Liver (tissue), 9 donors: Measurements from ENCODE around the gene RAB41. TPM values are rescaled to one million over a fixed set of nuclear protein-coding genes. Genes with fewer than 3 reads are reported as not detected.

ENCODE experiments used
- DNase-seq: peaks from one replicate; pipeline ENCODE4 v3.0.0-alpha.2; 2017; ENCODE audit warnings: low spot score
- H3K27ac ChIP-seq, 2 donors: one replicate each; pipeline ENCODE4 v1.7.0; 2013; ENCODE audit warnings: inconsistent platforms in 2 of 2, low read length in 2 of 2, control low read depth in 1 of 2, low read depth in 1 of 2, mild to moderate bottlenecking in 1 of 2
- H3K27me3 ChIP-seq, 4 donors: one replicate each; pipeline versions ENCODE4 v1.6.1 to v1.7.0; 2013; ENCODE audit warnings: low read length in 3 of 4, inconsistent platforms in 1 of 4, mild to moderate bottlenecking in 1 of 4, moderate library complexity in 1 of 4; ENCODE audit not compliant: control insufficient read depth in 4 of 4, insufficient read depth in 4 of 4
- H3K36me3 ChIP-seq, 4 donors: one replicate each; pipeline versions ENCODE4 v1.6.1 to v1.7.0; 2013; ENCODE audit warnings: low read length in 3 of 4, mild to moderate bottlenecking in 3 of 4, low read depth in 1 of 4, moderate library complexity in 1 of 4; ENCODE audit not compliant: control insufficient read depth in 4 of 4, insufficient read depth in 3 of 4
- H3K4me1 ChIP-seq, 4 donors: one replicate each; pipeline versions ENCODE4 v1.6.1 to v1.7.0; 2013; ENCODE audit warnings: low read length in 3 of 4, mild to moderate bottlenecking in 3 of 4, moderate library complexity in 1 of 4; ENCODE audit not compliant: control insufficient read depth in 4 of 4, insufficient read depth in 4 of 4
- H3K4me3 ChIP-seq, 3 donors: one replicate each; pipeline versions ENCODE4 v1.6.1 to v1.7.0; 2013; ENCODE audit warnings: low read length in 3 of 3, control low read depth in 1 of 3, low read depth in 1 of 3, mild to moderate bottlenecking in 1 of 3
- H3K9ac ChIP-seq, 2 donors: one replicate each; pipeline ENCODE4 v1.7.0; 2013; ENCODE audit warnings: low read length in 2 of 2, mild to moderate bottlenecking in 2 of 2, moderate library complexity in 2 of 2, control low read depth in 1 of 2, low read depth in 1 of 2
- H3K9me3 ChIP-seq, 4 donors: one replicate each; pipeline versions ENCODE4 v1.6.1 to v1.7.0; 2013; ENCODE audit warnings: low read length in 3 of 4; ENCODE audit not compliant: control insufficient read depth in 4 of 4
- EGR1 ChIP-seq, 2 donors: IDR thresholded peaks; 2 replicates each; pipeline ENCODE4 v1.6.1; 2016 to 2018; ENCODE audit warnings: antibody characterized with exemption in 2 of 2, low read depth in 2 of 2
- FOXA1 ChIP-seq: IDR thresholded peaks from 2 replicates; pipeline ENCODE4 v1.6.1; 2016; ENCODE audit warnings: antibody characterized with exemption
- FOXA2 ChIP-seq: IDR thresholded peaks from 2 replicates; pipeline ENCODE4 v1.6.1; 2016; ENCODE audit warnings: antibody characterized with exemption
- GABPA ChIP-seq, 2 donors: IDR thresholded peaks in 1 of 2; conservative IDR thresholded peaks in 1 of 2; 2 replicates each; pipeline ENCODE4 v1.6.1; 2016; ENCODE audit warnings: antibody characterized with exemption in 2 of 2, mild to moderate bottlenecking in 1 of 2, moderate library complexity in 1 of 2
- HNF4A ChIP-seq, 2 donors: conservative IDR thresholded peaks; 2 replicates each; pipeline ENCODE4 v1.6.1; 2016; ENCODE audit warnings: antibody characterized with exemption in 2 of 2, mild to moderate bottlenecking in 2 of 2
- HNF4G ChIP-seq: IDR thresholded peaks from 2 replicates; pipeline ENCODE4 v1.6.1; 2016; ENCODE audit warnings: antibody characterized with exemption
- JUND ChIP-seq, 2 donors: IDR thresholded peaks; 2 replicates each; pipeline ENCODE4 v1.6.1; 2016; ENCODE audit warnings: antibody characterized with exemption in 2 of 2
- NR2F2 ChIP-seq: IDR thresholded peaks from 2 replicates; pipeline ENCODE4 v1.6.1; 2016; ENCODE audit warnings: antibody characterized with exemption
- RAD21 ChIP-seq, 2 donors: IDR thresholded peaks; 2 replicates each; pipeline ENCODE4 v1.6.1; 2016; ENCODE audit warnings: antibody characterized with exemption in 2 of 2, mild to moderate bottlenecking in 2 of 2
- RXRA ChIP-seq, 2 donors: IDR thresholded peaks; 2 replicates each; pipeline ENCODE4 v1.6.1; 2017 to 2018; ENCODE audit warnings: antibody characterized with exemption in 2 of 2, mild to moderate bottlenecking in 1 of 2
- SP1 ChIP-seq: IDR thresholded peaks from 2 replicates; pipeline ENCODE4 v1.6.1; 2018; ENCODE audit warnings: antibody characterized with exemption, mild to moderate bottlenecking
- TAF1 ChIP-seq: conservative IDR thresholded peaks from 2 replicates; pipeline ENCODE4 v1.6.1; 2016; ENCODE audit warnings: antibody characterized with exemption, mild to moderate bottlenecking
- YY1 ChIP-seq: IDR thresholded peaks from 2 replicates; pipeline ENCODE4 v1.6.1; 2016; ENCODE audit warnings: antibody characterized with exemption, mild to moderate bottlenecking
- WGBS: extraction: QIAGEN DNeasy Blood & Tissue Kit; methylation state at CpG from one replicate; pipeline ENCODE4 v1.1.7; 2013; 5-methylcytosine and 5-hydroxymethylcytosine counted together
- polyA plus RNA-seq, 2 donors: library from polyadenylated mRNA; stranded (reverse) in 1 of 2; unstranded in 1 of 2; fragments of 200-250 nt in 1 of 2; fragments of >200 nt in 1 of 2; fragmentation: Nextera tagmentation in 1 of 2; extraction: Ambion mirVana in 1 of 2; gene quantifications; one replicate each; pipeline versions ENCODE4 v1.2.1 to v1.2.3, GENCODE V29; 2013 to 2015
- total RNA-seq, 2 donors: library from RNA; depleted of rRNA; stranded (reverse); fragments of >200 nt; gene quantifications; one replicate each; pipeline ENCODE4 v1.2.3, GENCODE V29; 2014
- TF ChIP-seq, protein P1 (sequence below): IDR thresholded peaks from 2 replicates; pipeline ENCODE4 v1.6.1; 2016; ENCODE audit warnings: antibody characterized with exemption
- TF ChIP-seq, protein P2 (sequence below): fragments of 150-350 bp; IDR thresholded peaks from 2 replicates; pipeline ENCODE4 v1.5.1; 2017; ENCODE audit warnings: improper control_type of control experiment, low read depth, low read length; ENCODE audit not compliant: missing input control
- TF ChIP-seq, protein P3 (sequence below): IDR thresholded peaks from 2 replicates; pipeline ENCODE4 v1.6.1; 2016; ENCODE audit warnings: antibody characterized with exemption
- TF ChIP-seq, protein P4 (sequence below): IDR thresholded peaks from 2 replicates; pipeline ENCODE4 v1.6.1; 2016; ENCODE audit warnings: antibody characterized with exemption
- TF ChIP-seq, protein P5 (sequence below): IDR thresholded peaks from 2 replicates; pipeline ENCODE4 v1.6.1; 2016; ENCODE audit warnings: antibody characterized with exemption, mild to moderate bottlenecking
- donor health status: healthy.
- donor health status: healthy.
- donor health status: healthy.
- donor health status: healthy.
- donor health status: healthy.

Gene RAB41
- total and polyA plus RNA-seq, 4 donors: not detected

DNA sequence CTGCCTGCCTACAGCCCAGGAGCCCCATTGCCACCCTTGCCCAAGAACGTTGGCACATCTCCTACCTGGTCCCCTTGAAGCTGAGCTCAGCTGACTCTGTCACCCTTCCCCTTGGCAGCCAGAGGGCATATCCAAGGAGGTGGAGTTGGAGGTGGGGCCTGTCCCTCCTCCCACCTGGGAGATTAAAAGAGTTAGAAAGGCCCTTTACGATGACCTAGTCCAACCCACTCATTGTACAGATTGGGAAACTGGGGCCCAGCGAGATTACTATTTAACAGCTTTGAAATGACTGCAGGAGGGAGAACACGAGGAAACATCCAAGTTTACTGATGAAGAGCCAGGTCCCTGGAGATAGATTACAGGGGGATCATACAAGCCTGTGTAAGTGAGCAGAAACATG is 21.9 kb upstream of the RAB41 start, which contains the start of gene P2RY4:
Gene P2RY4 (minus strand): TSS at position 101 of the 400 bp plus-strand sequence. CDS start 580 bp downstream, outside the sequence.
- Histone ChIP-seq H3K9me3 (no peaks in the 10 kb centered on the region), H3K27me3 (no peaks in the 10 kb centered on the region), H3K4me1 (no peaks in the 10 kb centered on the region), H3K36me3 (no peaks in the 10 kb centered on the region), H3K4me3 (no peak within 1 kb of the TSS), H3K9ac (no peak within 1 kb of the TSS), H3K27ac (no peak within 1 kb of the TSS)
- TF ChIP-seq EGR1 (IDR thresholded peaks at IDR 0.05; ENCODE audit: low read depth in 2 of 2) (no peak), HNF4A (conservative IDR thresholded peaks at IDR 0.05) (no peak), GABPA (IDR thresholded peaks at IDR 0.05 in 1 of 2, conservative IDR thresholded peaks at IDR 0.05 in 1 of 2) (no peak), SP1 (no peak), JUND (IDR thresholded peaks at IDR 0.05) (no peak), YY1 (no peak), TAF1 (no peak), RXRA (IDR thresholded peaks at IDR 0.05) (no peak), RAD21 (IDR thresholded peaks at IDR 0.05) (no peak), FOXA2 (no peak), NR2F2 (no peak), HNF4G (no peak), FOXA1 (no peak)
- TF ChIP-seq, protein P1, sequence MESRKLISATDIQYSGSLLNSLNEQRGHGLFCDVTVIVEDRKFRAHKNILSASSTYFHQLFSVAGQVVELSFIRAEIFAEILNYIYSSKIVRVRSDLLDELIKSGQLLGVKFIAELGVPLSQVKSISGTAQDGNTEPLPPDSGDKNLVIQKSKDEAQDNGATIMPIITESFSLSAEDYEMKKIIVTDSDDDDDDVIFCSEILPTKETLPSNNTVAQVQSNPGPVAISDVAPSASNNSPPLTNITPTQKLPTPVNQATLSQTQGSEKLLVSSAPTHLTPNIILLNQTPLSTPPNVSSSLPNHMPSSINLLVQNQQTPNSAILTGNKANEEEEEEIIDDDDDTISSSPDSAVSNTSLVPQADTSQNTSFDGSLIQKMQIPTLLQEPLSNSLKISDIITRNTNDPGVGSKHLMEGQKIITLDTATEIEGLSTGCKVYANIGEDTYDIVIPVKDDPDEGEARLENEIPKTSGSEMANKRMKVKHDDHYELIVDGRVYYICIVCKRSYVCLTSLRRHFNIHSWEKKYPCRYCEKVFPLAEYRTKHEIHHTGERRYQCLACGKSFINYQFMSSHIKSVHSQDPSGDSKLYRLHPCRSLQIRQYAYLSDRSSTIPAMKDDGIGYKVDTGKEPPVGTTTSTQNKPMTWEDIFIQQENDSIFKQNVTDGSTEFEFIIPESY: no peak
- TF ChIP-seq, protein P2, sequence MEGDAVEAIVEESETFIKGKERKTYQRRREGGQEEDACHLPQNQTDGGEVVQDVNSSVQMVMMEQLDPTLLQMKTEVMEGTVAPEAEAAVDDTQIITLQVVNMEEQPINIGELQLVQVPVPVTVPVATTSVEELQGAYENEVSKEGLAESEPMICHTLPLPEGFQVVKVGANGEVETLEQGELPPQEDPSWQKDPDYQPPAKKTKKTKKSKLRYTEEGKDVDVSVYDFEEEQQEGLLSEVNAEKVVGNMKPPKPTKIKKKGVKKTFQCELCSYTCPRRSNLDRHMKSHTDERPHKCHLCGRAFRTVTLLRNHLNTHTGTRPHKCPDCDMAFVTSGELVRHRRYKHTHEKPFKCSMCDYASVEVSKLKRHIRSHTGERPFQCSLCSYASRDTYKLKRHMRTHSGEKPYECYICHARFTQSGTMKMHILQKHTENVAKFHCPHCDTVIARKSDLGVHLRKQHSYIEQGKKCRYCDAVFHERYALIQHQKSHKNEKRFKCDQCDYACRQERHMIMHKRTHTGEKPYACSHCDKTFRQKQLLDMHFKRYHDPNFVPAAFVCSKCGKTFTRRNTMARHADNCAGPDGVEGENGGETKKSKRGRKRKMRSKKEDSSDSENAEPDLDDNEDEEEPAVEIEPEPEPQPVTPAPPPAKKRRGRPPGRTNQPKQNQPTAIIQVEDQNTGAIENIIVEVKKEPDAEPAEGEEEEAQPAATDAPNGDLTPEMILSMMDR: no peak
- TF ChIP-seq, protein P3, sequence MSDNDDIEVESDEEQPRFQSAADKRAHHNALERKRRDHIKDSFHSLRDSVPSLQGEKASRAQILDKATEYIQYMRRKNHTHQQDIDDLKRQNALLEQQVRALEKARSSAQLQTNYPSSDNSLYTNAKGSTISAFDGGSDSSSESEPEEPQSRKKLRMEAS: no peak
- TF ChIP-seq, protein P4, sequence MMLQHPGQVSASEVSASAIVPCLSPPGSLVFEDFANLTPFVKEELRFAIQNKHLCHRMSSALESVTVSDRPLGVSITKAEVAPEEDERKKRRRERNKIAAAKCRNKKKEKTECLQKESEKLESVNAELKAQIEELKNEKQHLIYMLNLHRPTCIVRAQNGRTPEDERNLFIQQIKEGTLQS: no peak
- TF ChIP-seq, protein P5, sequence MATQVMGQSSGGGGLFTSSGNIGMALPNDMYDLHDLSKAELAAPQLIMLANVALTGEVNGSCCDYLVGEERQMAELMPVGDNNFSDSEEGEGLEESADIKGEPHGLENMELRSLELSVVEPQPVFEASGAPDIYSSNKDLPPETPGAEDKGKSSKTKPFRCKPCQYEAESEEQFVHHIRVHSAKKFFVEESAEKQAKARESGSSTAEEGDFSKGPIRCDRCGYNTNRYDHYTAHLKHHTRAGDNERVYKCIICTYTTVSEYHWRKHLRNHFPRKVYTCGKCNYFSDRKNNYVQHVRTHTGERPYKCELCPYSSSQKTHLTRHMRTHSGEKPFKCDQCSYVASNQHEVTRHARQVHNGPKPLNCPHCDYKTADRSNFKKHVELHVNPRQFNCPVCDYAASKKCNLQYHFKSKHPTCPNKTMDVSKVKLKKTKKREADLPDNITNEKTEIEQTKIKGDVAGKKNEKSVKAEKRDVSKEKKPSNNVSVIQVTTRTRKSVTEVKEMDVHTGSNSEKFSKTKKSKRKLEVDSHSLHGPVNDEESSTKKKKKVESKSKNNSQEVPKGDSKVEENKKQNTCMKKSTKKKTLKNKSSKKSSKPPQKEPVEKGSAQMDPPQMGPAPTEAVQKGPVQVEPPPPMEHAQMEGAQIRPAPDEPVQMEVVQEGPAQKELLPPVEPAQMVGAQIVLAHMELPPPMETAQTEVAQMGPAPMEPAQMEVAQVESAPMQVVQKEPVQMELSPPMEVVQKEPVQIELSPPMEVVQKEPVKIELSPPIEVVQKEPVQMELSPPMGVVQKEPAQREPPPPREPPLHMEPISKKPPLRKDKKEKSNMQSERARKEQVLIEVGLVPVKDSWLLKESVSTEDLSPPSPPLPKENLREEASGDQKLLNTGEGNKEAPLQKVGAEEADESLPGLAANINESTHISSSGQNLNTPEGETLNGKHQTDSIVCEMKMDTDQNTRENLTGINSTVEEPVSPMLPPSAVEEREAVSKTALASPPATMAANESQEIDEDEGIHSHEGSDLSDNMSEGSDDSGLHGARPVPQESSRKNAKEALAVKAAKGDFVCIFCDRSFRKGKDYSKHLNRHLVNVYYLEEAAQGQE: no peak
- DNase-seq: no peak
- WGBS: 91% methylated on average over 4 of the region's 4 CpGs
